Calu3 (cell line): ENCODE data around the gene RTN4IP1. TPM values are rescaled to one million over a fixed set of nuclear protein-coding genes. Genes with fewer than 3 reads are reported as not detected.

ENCODE experiments used
- BruUV-seq: library from RNA; stranded (reverse); fragments of 400-500 nt; replicated peaks from 2 replicates; lab custom pipeline; 2021; lab: Mats Ljungman, UMichigan
- CTCF ChIA-PET: fragments of 300-600 bp; sonication (Branson Sonifier 250); formaldehyde crosslinking; loops from one replicate; lab custom pipeline; 2022; ENCODE audit warnings: antibody characterized with exemption; lab: Charles Lee
- DNase-seq: peaks from one replicate; pipeline ENCODE4 v3.0.0; 2022
- H3K27ac Mint-ChIP-seq: one replicate; pipeline ENCODE4 v1.8.0; 2022; ENCODE audit warnings: mixed read lengths; ENCODE audit not compliant: unreplicated experiment
- H3K27me3 Mint-ChIP-seq: one replicate; pipeline ENCODE4 v1.8.0; 2022; ENCODE audit warnings: mixed read lengths; ENCODE audit not compliant: unreplicated experiment
- H3K36me3 Mint-ChIP-seq: one replicate; pipeline ENCODE4 v1.8.0; 2022; ENCODE audit warnings: mild to moderate bottlenecking, moderate library complexity, mixed read lengths; ENCODE audit not compliant: insufficient read depth, unreplicated experiment
- H3K4me1 Mint-ChIP-seq: one replicate; pipeline ENCODE4 v1.8.0; 2022; ENCODE audit warnings: mild to moderate bottlenecking, low read depth, mixed read lengths; ENCODE audit not compliant: unreplicated experiment
- H3K4me3 Mint-ChIP-seq: one replicate; pipeline ENCODE4 v1.8.0; 2022; ENCODE audit warnings: mild to moderate bottlenecking, low read depth, moderate library complexity, mixed read lengths; ENCODE audit not compliant: unreplicated experiment
- H3K9me3 Mint-ChIP-seq: one replicate; pipeline ENCODE4 v1.8.0; 2022; ENCODE audit warnings: low read depth, mixed read lengths; ENCODE audit not compliant: unreplicated experiment
- CTCF ChIP-seq: fragments of 200-600 bp; IDR thresholded peaks from one replicate; pipeline ENCODE4 v1.8.0; 2022; ENCODE audit warnings: antibody characterized with exemption; ENCODE audit not compliant: unreplicated experiment
- intact Hi-C: fragments of 100-400 bp; cut with micrococcal nuclease; formaldehyde crosslinking; loops from one replicate; pipeline ENCODE4 v1.10.0; 2022; ENCODE audit not compliant: unreplicated experiment
- total RNA-seq: library from RNA; stranded (reverse); gene quantifications from 2 replicates; pipeline ENCODE4 v1.2.3, GENCODE V29; 2022

Gene RTN4IP1
- total RNA-seq, 1 experiment from 2014 or later: 18.8 TPM

- no peak for TF ChIP-seq CTCF
- Mint-ChIP-seq H3K4me3 (peak overlapping the region; percentile 70), H3K9me3 (no peaks in the 10 kb centered on the region), H3K36me3 (peaks cover 22% of the 10 kb centered on the region), H3K27me3 (no peaks in the 10 kb centered on the region), H3K27ac (peak overlapping the region; percentile 88), H3K4me1 (peaks cover 65% of the 10 kb centered on the region)
- no TSS peak for BruUV-seq
- CTCF ChIA-PET: interaction anchor here (0.6 to 1.1 kb wide), 2 partner anchors 14 to 241 kb away, joined by 3 read pairs; no protein-coding TSS in a partner anchor
- no peak for DNase-seq
- intact Hi-C loops: no loop called here
These were observed 104.0 kb downstream of the RTN4IP1 start for GRCh38 chr6:106525107-106525881.

- Mint-ChIP-seq H3K36me3 (peaks cover 27% of the 10 kb centered on the region), H3K4me3 (peak overlapping the region; percentile 10), H3K4me1 (peaks cover 62% of the 10 kb centered on the region), H3K27me3 (no peaks in the 10 kb centered on the region), H3K9me3 (no peaks in the 10 kb centered on the region), H3K27ac (no peak overlapping the region)
- DNase-seq: no peak
- CTCF ChIA-PET: interaction anchor here (1.1 kb wide), 1 partner anchor 183 kb away, joined by 3 read pairs; no protein-coding TSS in a partner anchor
- no peak for TF ChIP-seq CTCF
- intact Hi-C loops: no loop called here
- no TSS peak for BruUV-seq
These were observed 106.6 kb downstream of the RTN4IP1 start for GRCh38 chr6:106522562-106523250.

Other genes starting within 250 kb of the RTN4IP1 start
- 21.8 and 27.7 TPM in 2 replicates for gene QRSL1, start 80 bp upstream of the RTN4IP1 start, total RNA-seq